Thyroid gland (tissue), 4 donors: ENCODE results near the gene NPDC1. TPM values are rescaled to one million over a fixed set of nuclear protein-coding genes. Genes with fewer than 3 reads are reported as not detected.
A peak's percentile ranks its signal among the peaks of the same experiment; 100 is the strongest.

Source experiments
- DNase-seq, 2 donors: peaks; one replicate each; pipeline ENCODE4 v3.0.0-alpha.2; 2019
- H3K27ac ChIP-seq, 3 donors: fragments of 200-600 bp; sonication (generic); 1 replicate in 2 of 3; 2 replicates in 1 of 3; pipeline ENCODE4 v1.5.1; 2016 to 2019; ENCODE audit warnings: mild to moderate bottlenecking in 1 of 3, moderate library complexity in 1 of 3
- H3K27me3 ChIP-seq: fragments of 200-600 bp; sonication (generic); one replicate; pipeline ENCODE4 v1.5.1; 2019
- H3K36me3 ChIP-seq, 2 donors: fragments of 200-600 bp; sonication (generic); one replicate each; pipeline ENCODE4 v1.5.1; 2016 to 2019
- H3K4me1 ChIP-seq, 2 donors: fragments of 200-600 bp; sonication (generic); one replicate each; pipeline ENCODE4 v1.5.1; 2017 to 2019
- H3K4me3 ChIP-seq, 3 donors: fragments of 200-600 bp; sonication (generic); replicated peaks in 1 of 3; 1 replicate in 2 of 3; 2 replicates in 1 of 3; pipeline ENCODE4 v1.5.1; 2016; ENCODE audit warnings: mild to moderate bottlenecking in 1 of 3
- H3K9me3 ChIP-seq: fragments of 200-600 bp; sonication (generic); one replicate; pipeline ENCODE4 v1.5.1; 2017
- CTCF ChIP-seq, 6 experiments: fragments of 200-600 bp in 3 of 6; fragments of 450-650 bp in 3 of 6; sonication (generic) in 3 of 6; IDR thresholded peaks; one replicate each; pipeline ENCODE4 v1.5.1; 2016 to 2019; ENCODE audit warnings: antibody characterized with exemption in 6 of 6, mild to moderate bottlenecking in 2 of 6, inconsistent platforms in 1 of 6, moderate library complexity in 1 of 6
- POLR2A ChIP-seq, 2 donors: fragments of 450-650 bp; IDR thresholded peaks; one replicate each; pipeline ENCODE4 v1.6.1; 2017; ENCODE audit warnings: antibody characterized with exemption in 2 of 2, mild to moderate bottlenecking in 2 of 2, moderate library complexity in 1 of 2
- WGBS, 2 donors: methylation state at CpG; one replicate each; pipeline ENCODE4 v1.1.5; 2017; 5-methylcytosine and 5-hydroxymethylcytosine counted together
- intact Hi-C: fragments of 100-400 bp; cut with DNase I; formaldehyde crosslinking; loops from one replicate; pipeline ENCODE4 v1.15.1; 2023
- total RNA-seq, 4 donors: library from RNA; depleted of rRNA; stranded (reverse); fragments of >200 nt; gene quantifications; one replicate each; pipeline ENCODE4 v1.2.3, GENCODE V29; 2016

NPDC1 gene
- total RNA-seq, 4 donors from 2014 or later: 23.3 to 65.9 (median 35.4) TPM

GRCh38 chr9:136996361-136997292 is 49.4 kb downstream of the NPDC1 start, which contains the start of gene CLIC3:
Gene CLIC3 (minus strand): TSS chr9:136996568. CDS start chr9:136996543, 25 bp downstream.
- peak; percentile 11 to 63 for TF ChIP-seq POLR2A (IDR thresholded peaks at IDR 0.05)
- peak in 1 of 6 experiments; percentile 11 for TF ChIP-seq CTCF (IDR thresholded peaks at IDR 0.05)
- intact Hi-C loops: loop anchor here (5.0 kb wide), 1 partner anchor 44 kb away; the partner anchor contains the start of gene LCN12
- Histone ChIP-seq H3K4me3 (peak within 1 kb of the TSS; percentile 12 to 37 (median 14)), H3K9me3 (no peaks in the 10 kb centered on the region), H3K4me1 (peaks cover 46 to 69% of the 10 kb centered on the region in 2 donors), H3K27ac (peak within 1 kb of the TSS; percentile 53 to 78 (median 69)), H3K27me3 (no peaks in the 10 kb centered on the region), H3K36me3 (no peaks in the 10 kb centered on the region)
- WGBS, 2 donors: 22 to 40% methylated on average over 2 to 20 of the region's 35 CpGs
- DNase-seq: peak; percentile 90 to 92

GRCh38 chr9:136995772-136996311 is 50.1 kb downstream of the NPDC1 start:
- peak; percentile 97 to 99 for DNase-seq
- intact Hi-C loops: loop anchor here (5.0 kb wide), 1 partner anchor 44 kb away; the partner anchor contains the start of gene LCN12
- H3K27ac ChIP-seq: peak overlapping the region; percentile 53 to 78 (median 69)
- H3K36me3 ChIP-seq: no peaks in the 10 kb centered on the region
- H3K27me3 ChIP-seq: no peaks in the 10 kb centered on the region
- no peak for TF ChIP-seq CTCF (IDR thresholded peaks at IDR 0.05)
- peak overlapping the region; percentile 12 to 37 (median 14) for H3K4me3 ChIP-seq
- peaks cover 46 to 72% of the 10 kb centered on the region in 2 donors for H3K4me1 ChIP-seq
- 0 to 10% methylated on average over 3 of the region's 12 CpGs for WGBS, 2 donors
- H3K9me3 ChIP-seq: no peaks in the 10 kb centered on the region

GRCh38 chr9:136995362-136995761 is 50.6 kb downstream of the NPDC1 start:
- no peaks in the 10 kb centered on the region for H3K9me3 ChIP-seq
- peak overlapping the region in 2 of 3 donors; percentile 29 to 78 for H3K27ac ChIP-seq
- TF ChIP-seq CTCF (IDR thresholded peaks at IDR 0.05) (no peak), POLR2A (IDR thresholded peaks at IDR 0.05) (no peak)
- intact Hi-C loops: loop anchor here (5.0 kb wide), 1 partner anchor 43 kb away; the partner anchor contains the start of gene LCN12
- DNase-seq: peak in 1 of 2 donors; percentile 59
- no peaks in the 10 kb centered on the region for H3K27me3 ChIP-seq
- H3K36me3 ChIP-seq: no peaks in the 10 kb centered on the region
- H3K4me3 ChIP-seq: peak overlapping the region in 2 of 3 donors; percentile 14 to 24
- 0 to 3% methylated on average over 11 to 14 of the region's 30 CpGs for WGBS, 2 donors
- peaks cover 46 to 72% of the 10 kb centered on the region in 2 donors for H3K4me1 ChIP-seq

GRCh38 chr9:136994888-136995230 is 51.1 kb downstream of the NPDC1 start:
- peak overlapping the region in 2 of 3 donors; percentile 29 to 78 for H3K27ac ChIP-seq
- DNase-seq: peak in 1 of 2 donors; percentile 44
- no peaks in the 10 kb centered on the region for H3K36me3 ChIP-seq
- peaks cover 46 to 72% of the 10 kb centered on the region in 2 donors for H3K4me1 ChIP-seq
- H3K27me3 ChIP-seq: no peaks in the 10 kb centered on the region
- H3K9me3 ChIP-seq: no peaks in the 10 kb centered on the region
- TF ChIP-seq CTCF (IDR thresholded peaks at IDR 0.05): no peak
- no peak for TF ChIP-seq POLR2A (IDR thresholded peaks at IDR 0.05)
- H3K4me3 ChIP-seq: peak overlapping the region in 1 of 3 donors; percentile 24
- WGBS, 2 donors: no CpG with 5 or more reads among the region's 40 CpGs
- intact Hi-C loops: loop anchor here (5.0 kb wide), 1 partner anchor 43 kb away; the partner anchor contains the start of gene LCN12
